ENCODE measurements around the gene SMO.
"Not testable (repeated sequence)": the region's sequence is repeated elsewhere in the genome, so short reads cannot be mapped to it uniquely, and the experiment has no call there.

Gene SMO

DNA sequence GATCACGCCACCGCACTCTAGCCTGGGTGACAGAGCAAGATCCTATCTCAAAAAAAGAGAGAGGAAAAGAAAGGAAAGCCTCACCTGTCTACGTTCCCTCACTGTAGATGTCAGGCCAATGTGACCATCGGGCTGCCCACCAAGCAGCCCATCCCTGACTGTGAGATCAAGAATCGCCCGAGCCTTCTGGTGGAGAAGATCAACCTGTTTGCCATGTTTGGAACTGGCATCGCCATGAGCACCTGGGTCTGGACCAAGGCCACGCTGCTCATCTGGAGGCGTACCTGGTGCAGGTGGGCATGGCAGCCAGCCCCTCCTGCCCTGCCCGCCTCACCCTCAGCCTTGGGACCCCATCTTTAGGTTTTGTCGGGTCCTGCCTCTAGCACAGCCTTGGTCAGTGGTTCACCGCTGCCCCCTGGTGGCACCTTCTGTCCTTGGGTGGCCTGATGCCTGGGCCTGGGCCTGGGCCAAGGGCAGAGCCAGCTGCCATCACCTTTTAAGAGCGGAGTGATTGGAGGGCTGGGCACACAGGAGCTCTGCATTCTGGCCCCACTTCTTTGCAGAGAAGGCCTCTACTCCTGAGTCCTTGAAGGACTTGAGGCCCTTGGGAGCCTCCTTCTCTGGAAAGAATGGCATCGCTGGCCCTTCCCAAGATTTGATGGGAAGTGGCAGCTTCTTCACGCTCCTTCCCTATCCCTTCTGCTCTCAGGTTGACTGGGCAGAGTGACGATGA is 22.0 kb downstream of the SMO start:
- DNase-seq: peak; percentile 79

DNA sequence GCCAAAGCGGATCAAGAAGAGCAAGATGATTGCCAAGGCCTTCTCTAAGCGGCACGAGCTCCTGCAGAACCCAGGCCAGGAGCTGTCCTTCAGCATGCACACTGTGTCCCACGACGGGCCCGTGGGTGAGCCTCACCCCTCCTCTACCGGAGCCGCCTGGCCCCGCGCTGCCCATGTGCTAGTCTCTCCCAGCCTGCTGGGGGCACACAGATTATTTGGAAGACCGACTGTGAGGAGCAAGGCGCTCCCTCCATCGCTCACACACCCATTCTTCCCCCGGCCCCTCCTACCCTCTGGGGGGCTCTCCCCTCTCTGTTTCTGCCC is 22.5 kb downstream of the SMO start:
- no peak for DNase-seq

DNA sequence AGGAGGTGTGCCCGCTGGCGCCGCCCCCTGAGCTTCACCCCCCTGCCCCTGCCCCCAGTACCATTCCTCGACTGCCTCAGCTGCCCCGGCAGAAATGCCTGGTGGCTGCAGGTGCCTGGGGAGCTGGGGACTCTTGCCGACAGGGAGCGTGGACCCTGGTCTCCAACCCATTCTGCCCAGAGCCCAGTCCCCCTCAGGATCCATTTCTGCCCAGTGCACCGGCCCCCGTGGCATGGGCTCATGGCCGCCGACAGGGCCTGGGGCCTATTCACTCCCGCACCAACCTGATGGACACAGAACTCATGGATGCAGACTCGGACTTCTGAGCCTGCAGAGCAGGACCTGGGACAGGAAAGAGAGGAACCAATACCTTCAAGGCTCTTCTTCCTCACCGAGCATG is 23.7 kb downstream of the SMO start:
- no peak for DNase-seq

DNA sequence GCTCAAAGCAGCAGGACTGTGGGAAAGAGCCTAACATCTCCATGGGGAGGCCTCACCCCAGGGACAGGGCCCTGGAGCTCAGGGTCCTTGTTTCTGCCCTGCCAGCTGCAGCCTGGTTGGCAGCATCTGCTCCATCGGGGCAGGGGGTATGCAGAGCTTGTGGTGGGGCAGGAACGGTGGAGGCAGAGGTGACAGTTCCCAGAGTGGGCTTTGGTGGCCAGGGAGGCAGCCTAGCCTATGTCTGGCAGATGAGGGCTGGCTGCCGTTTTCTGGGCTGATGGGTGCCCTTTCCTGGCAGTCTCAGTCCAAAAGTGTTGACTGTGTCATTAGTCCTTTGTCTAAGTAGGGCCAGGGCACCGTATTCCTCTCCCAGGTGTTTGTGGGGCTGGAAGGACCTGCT is 24.2 kb downstream of the SMO start:
- no peak for DNase-seq

DNA sequence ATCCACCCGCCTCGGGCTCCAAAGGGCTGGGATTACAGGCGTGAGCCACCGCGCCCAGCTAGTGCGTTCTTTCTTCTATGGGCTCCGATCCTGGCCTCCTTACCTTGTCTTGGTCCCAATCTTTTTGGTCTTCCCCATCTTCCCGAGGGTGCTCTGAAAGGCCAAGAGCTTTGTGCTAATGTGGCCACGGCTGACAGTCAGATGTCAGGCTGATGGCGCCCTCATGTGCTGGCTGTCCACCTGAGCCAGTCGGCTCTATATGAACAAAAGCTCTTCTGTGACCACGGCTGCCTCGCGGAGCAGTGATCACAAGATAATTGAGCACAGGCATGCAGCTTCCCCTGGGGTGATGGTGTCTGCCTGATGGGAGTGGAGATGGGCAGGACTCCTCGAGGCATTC is 25.4 kb downstream of the SMO start:
- peak; percentile 81 for DNase-seq

DNA sequence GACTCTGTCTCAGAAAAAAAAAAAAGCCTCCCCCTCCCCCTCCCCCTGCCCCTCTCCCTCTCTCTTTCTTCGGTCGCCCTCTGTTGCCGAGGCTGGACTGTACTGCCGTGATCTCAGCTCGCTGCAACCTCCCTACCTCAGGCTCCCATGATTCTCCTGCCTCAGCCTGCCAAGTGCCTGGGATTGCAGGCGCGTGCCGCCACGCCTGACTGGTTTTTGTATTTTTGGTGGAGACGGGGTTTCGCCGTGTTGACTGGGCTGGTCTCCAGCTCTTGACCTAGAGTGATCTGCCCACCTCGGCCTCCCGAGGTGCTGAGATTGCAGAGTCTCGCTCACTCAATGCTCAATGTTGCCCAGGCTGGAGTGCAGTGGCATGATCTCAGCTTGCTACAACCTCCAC is 27.3 kb downstream of the SMO start:
- DNase-seq: peak; percentile 26

DNA sequence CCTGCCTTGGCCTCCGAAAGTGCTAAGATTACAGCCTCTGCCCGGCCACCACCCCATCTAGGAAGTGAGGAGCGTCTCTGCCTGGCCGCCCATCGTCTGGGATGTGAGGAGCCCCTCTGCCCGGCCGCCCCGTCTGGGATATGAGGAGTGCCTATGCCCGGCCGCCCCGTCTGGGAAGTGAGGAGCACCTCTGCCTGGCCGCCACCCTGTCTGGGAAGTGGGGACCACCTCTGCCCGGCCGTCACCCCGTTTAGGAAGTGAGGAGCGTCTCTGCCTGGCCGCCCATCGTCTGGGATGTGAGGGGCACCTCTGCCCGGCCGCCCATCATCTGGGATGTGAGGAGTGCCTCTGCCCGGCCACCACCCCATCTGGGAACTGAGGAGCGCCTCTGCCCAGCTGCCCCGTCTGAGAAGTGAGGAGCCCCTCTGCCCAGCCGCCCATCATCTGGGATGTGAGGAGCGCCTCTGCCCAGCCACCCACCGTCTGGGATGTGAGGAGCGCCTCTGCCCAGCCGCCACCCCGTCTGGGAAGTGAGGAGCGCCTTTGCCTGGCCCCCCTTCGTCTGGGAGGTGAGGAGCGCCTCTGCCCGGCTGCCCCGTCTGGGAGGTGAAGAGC is 27.8 kb downstream of the SMO start:
- DNase-seq: not testable (repeated sequence)

DNA sequence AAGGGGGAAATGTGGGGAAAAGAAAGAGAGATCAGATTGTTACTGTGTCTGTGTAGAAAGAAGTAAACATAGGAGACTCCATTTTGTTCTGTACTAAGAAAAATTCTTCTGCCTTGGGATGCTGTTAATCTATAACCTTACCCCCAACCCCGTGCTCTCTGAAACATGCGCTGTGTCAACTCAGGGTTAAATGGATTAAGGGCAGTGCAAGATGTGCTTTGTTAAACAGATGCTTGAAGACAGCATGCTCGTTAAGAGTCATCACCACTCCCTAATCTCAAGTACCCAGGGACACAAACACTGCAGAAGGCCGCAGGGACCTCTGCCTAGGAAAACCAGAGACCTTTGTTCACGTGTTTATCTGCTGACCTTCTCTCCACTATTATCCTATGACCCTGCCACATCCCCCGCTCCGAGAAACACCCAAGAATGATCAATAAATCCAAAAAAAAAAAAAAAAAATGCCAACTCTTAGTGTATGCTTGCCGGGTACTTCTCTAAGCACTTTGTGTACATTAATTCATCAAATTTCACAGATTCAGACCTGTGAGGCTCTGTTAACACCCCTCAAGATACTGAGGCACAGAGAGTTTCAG is 28.5 kb downstream of the SMO start:
- DNase-seq: not testable (repeated sequence)

DNA sequence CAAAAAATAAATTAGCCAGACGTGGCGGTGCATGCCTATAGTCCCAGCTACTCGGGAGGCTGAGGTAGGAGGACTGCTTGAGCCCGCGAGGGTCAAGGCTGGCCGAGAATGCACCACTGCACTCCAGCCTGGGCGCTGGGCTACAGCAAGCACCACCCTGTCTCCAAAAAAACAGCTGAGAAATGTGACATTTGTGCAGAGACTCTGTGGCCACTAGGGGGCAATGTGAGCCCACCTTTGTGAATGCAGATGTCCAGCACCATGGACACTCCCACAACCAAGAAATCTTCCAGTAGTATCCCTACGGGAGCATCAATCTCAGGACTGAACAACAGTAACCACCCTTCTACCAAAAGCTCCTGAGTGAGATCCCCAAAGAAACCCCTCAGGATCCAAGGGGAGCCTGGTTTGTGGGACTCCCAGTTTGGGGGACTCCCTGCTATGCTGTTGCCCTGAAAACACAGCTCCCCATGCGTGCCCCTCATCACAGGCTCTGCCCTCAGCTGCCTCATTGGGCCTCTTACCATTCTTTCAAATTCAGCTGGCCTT is 30.2 kb downstream of the SMO start:
- peak; percentile 94 for DNase-seq

DNA sequence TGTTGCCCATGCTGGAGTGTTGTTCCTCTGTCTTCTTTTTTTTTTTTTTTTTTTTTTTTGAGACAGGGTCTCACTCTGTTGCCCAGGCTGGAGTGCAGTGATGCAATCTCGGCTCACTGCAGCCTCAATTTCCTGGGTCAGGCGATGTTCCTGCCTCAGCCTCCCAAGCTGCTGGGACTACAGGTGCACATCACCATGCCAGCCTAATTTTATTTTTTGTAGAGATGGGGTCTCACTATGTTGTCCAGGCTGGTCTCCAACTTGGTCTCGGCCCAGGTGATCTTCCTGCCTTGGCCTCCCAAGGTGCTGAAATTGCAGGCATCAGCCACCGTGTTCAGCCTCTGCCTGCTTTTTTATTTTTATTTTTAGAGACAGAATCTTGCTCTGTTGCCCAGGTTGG is 30.7 kb downstream of the SMO start:
- not testable (repeated sequence) for DNase-seq

DNA sequence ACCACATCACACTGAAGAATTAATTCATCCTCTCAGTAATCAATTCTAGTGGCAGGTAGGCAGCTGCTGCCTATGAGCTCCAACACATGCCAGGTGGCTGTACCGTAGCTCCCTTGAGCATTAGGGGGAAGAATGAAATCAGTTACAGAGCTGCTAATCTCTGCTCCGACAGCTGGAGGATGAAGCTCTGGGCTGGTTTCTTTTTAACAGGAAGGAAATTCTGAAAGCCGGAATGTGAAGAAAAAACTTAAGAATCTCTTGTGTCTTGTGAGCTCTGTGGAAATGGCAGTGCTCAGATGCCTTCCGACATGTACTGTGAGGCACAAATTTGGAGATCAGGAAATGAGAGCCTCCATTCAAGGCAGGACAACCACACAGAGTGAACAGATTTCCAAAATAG is 33.6 kb downstream of the SMO start:
- DNase-seq: no peak

DNA sequence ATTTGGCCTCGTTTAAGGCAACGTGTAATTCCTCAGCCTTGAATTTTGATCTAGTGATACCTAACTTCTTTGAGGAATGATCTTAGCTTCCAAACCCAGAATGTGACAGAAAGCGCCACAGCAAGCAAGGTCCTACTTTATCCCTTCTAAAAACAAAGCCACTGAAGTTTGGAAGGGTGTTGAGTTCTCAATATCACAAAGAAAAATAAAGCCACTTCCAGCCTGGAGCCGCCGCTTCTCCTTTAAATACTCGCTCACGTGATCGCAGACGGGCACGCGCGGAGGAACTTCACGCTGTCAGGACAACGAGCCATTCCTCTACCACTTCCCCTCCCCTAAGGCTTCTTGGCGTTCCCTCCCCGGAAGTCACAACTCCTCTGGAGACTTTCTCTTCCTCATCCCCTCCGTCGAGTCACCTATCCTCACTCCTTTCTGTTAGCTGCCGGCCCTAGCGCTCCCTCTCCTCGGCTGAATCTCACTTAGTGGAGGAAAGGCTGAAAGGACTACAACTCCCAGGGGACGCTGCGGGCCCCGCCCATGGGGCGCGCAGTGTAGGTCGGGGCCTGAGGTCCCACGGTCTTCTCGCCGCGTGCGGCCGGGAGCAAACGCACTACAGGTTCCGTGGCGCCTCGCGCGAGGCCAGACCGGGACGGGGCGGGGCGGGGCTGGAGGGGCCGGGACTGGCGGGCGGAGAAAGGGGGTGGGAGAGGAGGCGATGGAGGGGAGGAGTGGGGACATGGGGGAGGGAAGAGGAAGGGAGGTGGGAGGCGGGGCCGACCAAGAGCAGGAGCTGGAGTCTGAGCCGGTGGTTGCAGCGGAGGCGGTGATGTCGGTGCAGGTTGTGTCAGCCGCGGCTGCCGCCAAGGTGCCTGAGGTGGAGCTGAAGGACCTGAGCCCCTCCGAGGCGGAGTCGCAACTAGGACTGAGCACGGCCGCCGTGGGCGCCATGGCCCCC is 36.1 kb downstream of the SMO start, which contains the start of gene AHCYL2:
Gene AHCYL2, plus strand, starts transcription at position 780 of the 955 bp plus-strand sequence.
- peak; percentile 99 for DNase-seq

DNA sequence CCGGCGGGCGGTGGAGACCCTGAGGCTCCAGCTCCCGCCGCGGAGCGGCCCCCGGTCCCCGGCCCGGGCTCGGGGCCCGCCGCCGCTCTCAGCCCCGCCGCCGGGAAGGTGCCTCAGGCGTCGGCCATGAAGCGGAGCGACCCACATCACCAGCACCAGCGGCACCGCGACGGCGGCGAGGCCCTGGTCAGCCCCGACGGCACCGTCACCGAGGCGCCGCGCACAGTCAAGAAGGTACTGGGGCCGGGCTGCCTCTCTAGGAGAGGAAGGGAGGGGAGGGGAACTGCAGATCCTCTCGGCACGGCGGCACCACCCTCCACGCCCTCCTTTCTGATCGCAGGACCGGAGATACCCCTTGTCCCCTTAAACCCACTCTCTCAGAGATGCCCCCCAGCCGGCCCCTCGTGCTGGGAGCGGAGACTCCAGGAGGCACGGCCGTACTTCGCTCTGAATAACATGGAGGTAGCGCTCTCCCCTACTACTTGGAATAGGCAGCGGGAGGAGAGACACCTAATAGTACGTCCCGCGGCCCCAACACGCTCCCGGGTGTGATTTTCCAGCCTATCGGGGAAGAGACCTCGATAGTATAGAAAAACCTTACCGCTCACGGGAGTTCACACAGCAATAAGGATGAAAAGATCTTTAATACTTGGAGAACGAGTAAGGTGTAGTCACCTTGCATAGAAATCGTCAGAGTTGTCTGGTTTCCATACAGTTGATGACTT is 36.9 kb downstream of the SMO start:
- DNase-seq: peak; percentile 84

DNA sequence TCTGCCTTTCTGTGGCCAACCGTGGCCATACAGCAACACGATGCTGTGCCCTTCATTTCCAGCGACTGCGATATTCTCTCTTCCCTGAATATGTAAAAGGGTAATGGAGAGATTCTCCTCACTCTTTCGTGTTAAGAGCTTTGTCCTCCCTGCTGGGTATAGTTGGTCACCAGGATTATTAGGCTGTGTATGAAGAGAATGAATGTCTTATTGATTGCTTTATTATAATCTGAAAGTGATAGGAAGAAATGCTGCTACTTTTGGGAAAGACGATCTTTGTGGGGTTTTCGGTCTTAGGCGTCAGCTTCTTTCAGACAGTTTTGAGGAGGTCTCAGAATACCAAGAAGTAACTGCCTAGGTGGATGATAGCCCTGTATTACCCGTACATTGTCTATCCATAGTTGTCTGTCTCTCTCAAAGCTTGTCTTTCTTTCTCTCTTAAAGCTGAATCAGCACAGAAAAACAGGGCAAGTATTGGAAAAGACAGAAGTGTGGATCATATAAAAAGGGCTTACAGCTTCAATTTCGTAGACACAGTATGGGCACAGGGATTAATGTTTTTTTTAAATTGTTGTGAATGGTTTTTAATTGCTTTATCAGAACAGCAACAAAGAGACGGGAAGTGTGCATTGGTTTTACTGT is 37.6 kb downstream of the SMO start:
- no peak for DNase-seq

DNA sequence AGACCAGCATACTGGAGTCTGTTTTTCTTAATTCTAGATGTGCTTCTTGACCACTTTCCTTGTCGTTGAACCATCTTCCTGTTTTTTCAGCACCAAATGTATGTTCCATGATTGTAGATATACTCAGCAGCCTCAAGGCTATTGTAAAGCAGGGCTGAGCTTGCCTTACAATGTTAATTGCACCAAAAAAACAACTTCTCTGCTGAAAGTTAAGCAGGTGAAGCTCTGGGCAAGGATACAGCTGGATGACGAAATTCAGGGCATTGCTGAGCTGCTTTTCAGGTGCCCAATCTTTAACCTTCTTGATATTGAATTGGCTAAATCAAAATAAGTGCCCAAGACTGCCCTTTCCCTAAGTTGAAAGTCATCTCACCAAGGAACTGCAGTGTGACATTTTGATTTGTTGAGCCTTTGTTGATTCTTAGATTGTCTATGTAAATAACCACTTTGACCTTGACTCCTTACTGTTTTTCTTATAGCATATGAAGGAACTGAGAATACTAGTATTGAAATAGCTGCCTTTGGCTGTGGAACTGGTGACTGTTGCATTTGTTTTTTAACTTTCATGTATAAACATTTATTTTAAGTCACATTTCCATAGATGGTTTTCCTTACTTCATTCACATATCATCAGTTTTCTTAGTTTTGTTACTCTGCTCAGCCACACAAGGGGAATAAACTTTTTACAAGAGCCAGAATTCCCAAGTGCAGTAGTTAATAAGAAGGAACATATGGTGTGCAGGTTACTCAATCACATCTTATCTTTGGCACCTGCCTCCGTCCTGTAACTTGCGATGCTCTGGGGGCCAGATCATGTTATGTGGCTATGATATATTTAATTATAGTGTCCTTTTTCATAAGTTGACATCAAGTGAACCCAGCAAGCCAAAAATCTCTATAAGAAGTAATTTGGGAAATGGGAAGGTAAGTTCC is 39.5 kb downstream of the SMO start:
- no peak for DNase-seq

DNA sequence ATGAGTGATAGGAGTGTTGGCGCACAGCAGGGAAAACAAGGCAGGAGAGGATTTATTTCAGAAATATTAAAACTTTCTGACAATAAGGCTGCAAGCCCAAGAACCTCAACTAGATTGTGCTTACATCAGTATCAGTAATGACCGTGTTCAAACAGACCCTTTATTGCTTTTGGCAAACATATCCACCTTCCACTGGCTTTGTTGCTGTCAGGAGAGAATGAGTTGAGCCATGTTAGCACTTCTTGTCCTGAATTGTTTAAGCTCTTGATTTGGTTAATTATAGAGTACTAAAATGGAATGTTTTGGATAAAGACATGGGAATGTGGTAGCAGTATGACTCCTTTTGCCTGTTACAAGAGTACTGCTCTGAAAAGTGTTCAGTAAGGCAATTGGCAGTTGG is 40.2 kb downstream of the SMO start:
- no peak for DNase-seq

DNA sequence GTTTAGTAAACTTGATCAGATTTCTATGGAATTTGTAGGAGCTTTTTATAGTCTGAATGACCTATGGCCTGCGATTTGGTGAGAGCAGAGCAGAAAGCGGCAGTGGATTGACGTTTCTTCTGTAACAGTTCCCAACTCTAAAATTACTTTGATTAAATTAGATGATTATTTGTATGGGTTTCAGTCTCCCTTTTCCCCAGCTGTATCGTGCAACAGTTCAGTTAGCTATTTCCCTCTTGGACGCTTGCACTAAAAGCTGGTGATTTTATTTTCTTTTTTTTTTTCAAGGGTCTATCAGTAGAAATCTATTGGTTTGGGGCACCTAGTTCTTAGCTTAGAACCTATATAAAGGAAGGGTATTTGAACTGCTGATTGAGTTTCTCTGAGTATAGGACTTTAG is 43.2 kb downstream of the SMO start:
- DNase-seq: no peak

DNA sequence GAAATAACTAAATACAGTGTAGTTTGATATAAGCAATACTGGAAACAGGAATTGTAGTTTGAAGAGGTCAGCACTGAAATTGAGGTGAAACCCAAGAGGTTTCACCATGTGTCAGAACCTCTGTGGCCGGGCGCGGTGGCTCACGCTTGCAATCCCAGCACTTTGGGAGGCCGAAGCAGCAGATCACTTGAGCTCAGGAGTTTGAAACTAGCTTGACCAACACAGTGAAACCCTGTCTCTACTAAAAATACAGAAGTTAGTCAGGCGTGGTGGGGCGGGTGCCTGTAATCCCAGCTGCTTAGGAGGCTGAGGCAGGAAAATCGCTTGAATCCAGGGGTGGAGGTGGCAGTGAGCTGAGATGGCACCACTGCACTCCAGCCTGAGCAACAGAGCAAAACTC is 50.1 kb downstream of the SMO start:
- DNase-seq: no peak

DNA sequence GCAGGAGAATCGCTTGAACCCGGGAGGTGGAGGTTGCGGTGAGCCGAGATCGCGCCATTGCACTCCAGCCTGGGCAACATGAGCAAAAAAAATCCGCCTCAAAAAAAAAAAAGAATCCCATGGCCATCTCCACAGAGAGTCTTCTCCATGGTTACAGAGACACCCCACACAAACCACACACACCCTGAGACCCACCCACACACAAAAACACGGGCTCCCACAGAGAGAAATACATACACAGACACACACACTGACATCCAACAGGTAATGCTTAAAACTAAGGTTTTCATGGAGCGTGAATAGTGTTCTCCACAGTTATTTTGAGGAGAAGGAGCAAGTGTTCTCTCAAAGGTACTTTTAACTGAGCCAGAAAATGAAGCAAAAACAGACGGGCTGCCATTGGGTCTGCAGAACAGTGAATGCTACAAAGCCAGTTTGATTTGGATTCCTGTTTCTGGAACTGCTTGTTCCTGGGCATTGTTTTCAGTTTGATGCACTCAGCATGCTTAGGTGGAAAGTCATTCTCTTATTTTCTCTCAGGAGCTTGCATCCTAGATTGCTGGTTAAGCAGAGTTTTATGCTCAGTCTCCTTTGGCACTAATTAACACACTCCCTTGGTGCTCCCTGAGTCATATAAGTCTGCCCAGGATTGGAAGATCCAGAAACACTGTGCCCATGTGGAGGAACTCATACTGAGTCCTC is 51.8 kb downstream of the SMO start:
- DNase-seq: no peak

DNA sequence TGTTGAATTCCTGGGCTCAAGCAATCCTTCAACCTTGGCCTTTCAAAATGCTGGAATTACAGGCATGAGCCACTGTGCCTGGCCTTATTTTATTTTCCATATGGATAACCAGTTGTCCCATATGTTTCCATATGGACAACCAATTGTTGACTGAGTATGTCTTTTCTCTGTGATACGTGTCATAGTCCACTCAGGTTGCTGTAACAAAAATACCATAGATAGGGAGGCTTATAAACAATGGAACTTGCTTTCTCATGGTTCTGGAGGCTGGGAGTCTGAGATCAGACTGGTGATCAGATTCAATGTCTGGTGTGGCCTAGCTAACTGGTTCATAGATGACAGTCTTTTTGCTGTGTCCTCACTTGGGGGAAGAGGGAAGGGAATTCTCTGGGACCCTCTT is 55.8 kb downstream of the SMO start:
- no peak for DNase-seq

All from DMS53 (cell line).